Choroid plexus epithelial cell (primary cell): ENCODE data around the gene SOHLH1.

Experiments used
- DNase-seq: peaks from one replicate; pipeline ENCODE4 v3.0.0-alpha.2; 2010; ENCODE audit warnings: low read depth
- H3K4me3 ChIP-seq: 2 replicates; pipeline ENCODE4 v1.5.1; 2011; ENCODE audit warnings: low read depth, mild to moderate bottlenecking, control low read depth, low read length, moderate library complexity
- TF ChIP-seq, protein P1 (sequence below): conservative IDR thresholded peaks from 2 replicates; pipeline ENCODE4 v1.5.1; 2011; ENCODE audit warnings: low read depth, mild to moderate bottlenecking, control low read depth, inconsistent platforms, low read length, moderate library complexity

The SOHLH1 gene, protein sequence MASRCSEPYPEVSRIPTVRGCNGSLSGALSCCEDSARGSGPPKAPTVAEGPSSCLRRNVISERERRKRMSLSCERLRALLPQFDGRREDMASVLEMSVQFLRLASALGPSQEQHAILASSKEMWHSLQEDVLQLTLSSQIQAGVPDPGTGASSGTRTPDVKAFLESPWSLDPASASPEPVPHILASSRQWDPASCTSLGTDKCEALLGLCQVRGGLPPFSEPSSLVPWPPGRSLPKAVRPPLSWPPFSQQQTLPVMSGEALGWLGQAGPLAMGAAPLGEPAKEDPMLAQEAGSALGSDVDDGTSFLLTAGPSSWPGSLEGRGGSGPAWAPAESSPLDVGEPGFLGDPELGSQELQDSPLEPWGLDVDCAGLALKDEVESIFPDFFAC

DNA sequence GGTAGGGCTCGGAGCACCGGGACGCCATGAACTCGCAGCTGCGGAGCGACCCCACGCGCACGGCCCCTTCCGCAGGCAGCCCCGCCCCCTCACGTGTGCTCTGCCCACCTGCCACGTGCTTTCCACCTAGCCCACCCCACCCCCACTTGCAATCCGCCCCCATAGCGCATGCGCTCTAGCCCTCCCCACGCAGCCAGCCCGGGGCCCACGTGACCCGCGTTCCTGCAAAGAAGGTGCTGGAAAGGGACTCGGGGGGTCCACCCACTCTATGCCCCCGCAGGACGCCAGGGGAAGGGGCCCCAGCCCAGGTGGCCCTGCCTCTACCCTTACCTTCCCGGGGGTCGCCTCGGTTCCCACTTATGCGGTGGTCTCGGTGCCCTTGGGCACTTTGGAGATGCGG is at the start of gene SOHLH1:
SOHLH1 (minus strand) TSS at position 42 of the 400 bp plus-strand sequence; CDS start at position 28, 14 bp downstream.
- TF ChIP-seq, protein P1, sequence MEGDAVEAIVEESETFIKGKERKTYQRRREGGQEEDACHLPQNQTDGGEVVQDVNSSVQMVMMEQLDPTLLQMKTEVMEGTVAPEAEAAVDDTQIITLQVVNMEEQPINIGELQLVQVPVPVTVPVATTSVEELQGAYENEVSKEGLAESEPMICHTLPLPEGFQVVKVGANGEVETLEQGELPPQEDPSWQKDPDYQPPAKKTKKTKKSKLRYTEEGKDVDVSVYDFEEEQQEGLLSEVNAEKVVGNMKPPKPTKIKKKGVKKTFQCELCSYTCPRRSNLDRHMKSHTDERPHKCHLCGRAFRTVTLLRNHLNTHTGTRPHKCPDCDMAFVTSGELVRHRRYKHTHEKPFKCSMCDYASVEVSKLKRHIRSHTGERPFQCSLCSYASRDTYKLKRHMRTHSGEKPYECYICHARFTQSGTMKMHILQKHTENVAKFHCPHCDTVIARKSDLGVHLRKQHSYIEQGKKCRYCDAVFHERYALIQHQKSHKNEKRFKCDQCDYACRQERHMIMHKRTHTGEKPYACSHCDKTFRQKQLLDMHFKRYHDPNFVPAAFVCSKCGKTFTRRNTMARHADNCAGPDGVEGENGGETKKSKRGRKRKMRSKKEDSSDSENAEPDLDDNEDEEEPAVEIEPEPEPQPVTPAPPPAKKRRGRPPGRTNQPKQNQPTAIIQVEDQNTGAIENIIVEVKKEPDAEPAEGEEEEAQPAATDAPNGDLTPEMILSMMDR, result no peak
- no peak within 1 kb of the TSS for H3K4me3 ChIP-seq
- DNase-seq, result no peak

DNA sequence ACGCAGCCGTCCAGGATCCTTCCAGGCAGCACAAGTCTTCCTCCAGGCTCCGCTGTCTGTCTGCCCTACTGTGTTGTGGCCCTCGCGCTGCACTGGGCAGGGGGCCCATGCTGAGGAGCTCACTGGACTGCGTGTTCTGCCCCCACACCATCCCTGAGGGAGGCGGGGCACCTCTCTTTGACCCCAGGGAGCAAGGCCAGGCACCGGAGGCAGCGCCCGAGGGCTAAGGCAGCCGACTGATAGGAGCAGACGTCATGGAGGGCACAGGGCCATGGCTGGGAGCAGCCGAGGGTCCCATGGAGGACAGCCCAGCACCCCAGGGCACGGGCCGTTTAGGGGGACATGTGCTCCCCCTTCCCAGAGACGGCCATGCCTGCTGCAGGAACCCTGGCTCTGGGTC is 49.4 kb upstream of the SOHLH1 start:
- no peak for DNase-seq
- H3K4me3 ChIP-seq, result no peak overlapping the region
- TF ChIP-seq, protein P1, result no peak

- no peak for DNase-seq
- TF ChIP-seq, protein P1, result no peak
- H3K4me3 ChIP-seq, result no peak overlapping the region
These were observed 48.0 kb upstream of the SOHLH1 start for GRCh38 chr9:135747311-135747710.

DNA sequence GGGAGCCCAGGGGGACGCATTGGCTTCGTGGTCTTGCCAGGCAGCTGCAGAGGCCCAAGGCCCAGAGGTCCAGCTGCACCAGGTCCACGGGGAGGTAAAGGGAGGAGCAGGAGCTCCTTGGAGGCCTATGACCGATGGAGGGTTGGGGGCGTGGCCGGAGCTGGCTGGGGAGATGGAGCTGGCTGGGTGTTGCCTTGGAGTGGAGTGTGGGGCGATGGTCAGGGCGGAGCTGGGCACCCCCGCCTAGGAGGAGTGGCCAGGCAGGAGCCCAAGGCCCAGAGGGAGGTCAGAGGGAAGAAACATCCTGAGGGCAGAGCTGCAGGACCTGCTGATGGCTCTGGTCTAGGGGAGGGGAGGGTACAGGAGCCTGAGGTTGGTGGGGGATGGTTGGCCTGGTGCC is 47.3 kb upstream of the SOHLH1 start:
- TF ChIP-seq, protein P1, result no peak
- no peak for DNase-seq

DNA sequence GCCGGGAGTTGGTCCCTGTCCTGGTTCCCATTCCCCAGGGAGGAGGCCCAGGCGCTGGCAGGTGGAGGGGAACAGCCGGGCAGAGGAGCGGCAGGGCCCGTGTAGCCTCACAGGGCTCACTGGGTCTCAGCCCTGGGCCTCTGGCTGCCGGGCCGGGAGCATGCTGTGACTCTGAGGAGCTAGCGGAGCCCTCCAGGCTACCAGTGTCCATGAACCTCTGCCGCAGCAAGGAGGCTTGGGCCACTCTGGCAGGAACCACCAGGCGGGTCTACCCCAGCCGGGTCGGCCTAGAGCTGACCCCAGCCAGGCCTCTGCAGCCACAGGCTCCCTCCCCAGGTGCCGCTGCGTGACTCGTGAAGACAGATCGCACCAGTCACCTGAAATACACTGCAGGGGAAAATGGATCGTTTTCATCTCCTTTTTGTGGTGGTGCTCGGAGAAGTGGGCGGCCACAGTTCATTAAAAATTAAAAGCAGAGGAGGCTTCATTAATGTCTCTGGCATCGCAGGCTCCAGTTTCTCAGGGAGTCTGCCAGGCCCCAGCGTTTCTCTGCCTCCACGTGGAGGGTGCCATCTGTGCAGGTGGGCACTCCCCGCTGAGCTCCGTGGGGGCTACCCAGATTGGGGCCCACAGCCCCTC is 46.5 kb upstream of the SOHLH1 start:
- DNase-seq, result no peak
- H3K4me3 ChIP-seq, result no peak overlapping the region
- TF ChIP-seq, protein P1, result no peak

More for the DNA sequence above, 47.3 kb upstream of the SOHLH1 start:
- no peak overlapping the region for H3K4me3 ChIP-seq

DNA sequence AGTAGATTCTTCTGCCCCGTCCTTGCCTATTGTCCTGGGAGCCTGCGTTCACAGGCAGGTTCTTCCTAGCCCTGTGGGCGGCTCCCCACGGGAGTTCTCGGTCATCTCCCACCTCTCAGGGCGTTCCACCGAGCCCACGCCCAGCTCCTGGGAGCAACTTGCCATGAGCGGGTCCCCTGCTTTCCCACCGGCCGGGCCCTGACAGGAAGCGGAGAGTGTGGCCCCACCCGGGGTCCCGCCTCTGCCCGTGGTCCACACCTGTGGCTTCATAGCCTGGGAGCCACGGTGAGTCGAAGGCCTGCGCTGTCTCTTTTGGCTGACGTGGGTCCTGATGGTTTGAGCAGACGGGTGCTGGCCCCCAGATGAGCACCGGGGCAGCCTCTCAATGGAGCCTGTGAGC is 45.9 kb upstream of the SOHLH1 start:
- no peak overlapping the region for H3K4me3 ChIP-seq
- TF ChIP-seq, protein P1, result no peak
- no peak for DNase-seq
